B cell (primary cell): ENCODE data around the gene NDUFS6. TPM values are rescaled to one million over a fixed set of nuclear protein-coding genes. Genes with fewer than 3 reads are reported as not detected.

ENCODE experiments used
- ATAC-seq: fragments of 200-7000 bp; cut with Tn5 transposase; one replicate; pipeline ENCODE4 v1.10.0; 2021; ENCODE audit warnings: low read depth, mild to moderate bottlenecking, moderate number of reproducible peaks, moderate library complexity
- CTCF ChIA-PET: fragments of 350-600 bp; sonication (Branson Sonifier 250); formaldehyde crosslinking; loops from one replicate; lab custom pipeline; 2021; ENCODE audit warnings: antibody characterized with exemption, inconsistent platforms; lab: Charles Lee
- POLR2A ChIA-PET: fragments of 350-600 bp; sonication (Branson Sonifier 250); formaldehyde crosslinking; loops from one replicate; lab custom pipeline; 2021; ENCODE audit warnings: antibody characterized with exemption; lab: Charles Lee
- DNase-seq: peaks from one replicate; pipeline ENCODE4 v3.0.0; 2013
- H2AFZ ChIP-seq: 2 replicates; pipeline ENCODE4 v1.6.1; 2012; ENCODE audit warnings: mild to moderate bottlenecking, low read depth, low read length; ENCODE audit not compliant: insufficient read depth, poor library complexity, severe bottlenecking
- H3K27ac ChIP-seq, 2 donors: 1 replicate in 1 of 2; 2 replicates in 1 of 2; pipeline ENCODE4 v1.5.1; 2012 to 2013; ENCODE audit warnings: low read length in 2 of 2, mild to moderate bottlenecking in 2 of 2, moderate library complexity in 1 of 2
- H3K27me3 ChIP-seq, 4 experiments: fragments of 200-600 bp in 1 of 4; sonication (generic) in 1 of 4; replicated peaks in 1 of 4; 1 replicate in 2 of 4; 2 replicates in 2 of 4; pipeline versions ENCODE4 v1.6.1 to v1.7.0; 2013 to 2016; ENCODE audit warnings: low read length in 3 of 4, mild to moderate bottlenecking in 2 of 4, mixed read lengths in 1 of 4, moderate library complexity in 1 of 4; ENCODE audit not compliant: insufficient read depth in 4 of 4, control insufficient read depth in 3 of 4; ENCODE audit errors: control extremely low read depth in 1 of 4
- H3K36me3 ChIP-seq, 2 experiments: replicated peaks in 1 of 2; 1 replicate in 1 of 2; 2 replicates in 1 of 2; pipeline versions ENCODE4 v1.6.1 to v1.7.1; 2013; ENCODE audit warnings: low read length in 1 of 2; ENCODE audit not compliant: insufficient read depth in 2 of 2, control insufficient read depth in 1 of 2; ENCODE audit errors: control extremely low read depth in 1 of 2, extremely low read depth in 1 of 2
- H3K4me1 ChIP-seq, 2 donors: fragments of 200-600 bp in 1 of 2; sonication (generic) in 1 of 2; 1 replicate in 1 of 2; 2 replicates in 1 of 2; pipeline versions ENCODE4 v1.5.1 to v1.6.1; 2013 to 2017; ENCODE audit warnings: low read length in 2 of 2; ENCODE audit not compliant: control insufficient read depth in 2 of 2, insufficient read depth in 2 of 2
- H3K4me2 ChIP-seq: replicated peaks from 2 replicates; pipeline ENCODE3; 2012; ENCODE audit warnings: mild to moderate bottlenecking, low read depth, low read length; ENCODE audit not compliant: poor library complexity, severe bottlenecking
- H3K4me3 ChIP-seq, 5 experiments: fragments of 200-600 bp in 1 of 5; sonication (generic) in 1 of 5; 1 replicate in 3 of 5; 2 replicates in 2 of 5; pipeline versions ENCODE4 v1.5.1 to v1.7.0; 2011 to 2016; ENCODE audit warnings: low read length in 4 of 5, mild to moderate bottlenecking in 4 of 5, low read depth in 2 of 5, control low read depth in 1 of 5, moderate library complexity in 1 of 5; ENCODE audit not compliant: insufficient read depth in 1 of 5; ENCODE audit errors: control extremely low read depth in 1 of 5, extremely low read depth in 1 of 5
- H3K79me2 ChIP-seq: fragments of 200-600 bp; sonication (generic); one replicate; pipeline ENCODE4 v1.6.0; 2016; ENCODE audit warnings: low read length; ENCODE audit not compliant: control insufficient read depth, insufficient read depth
- H3K9ac ChIP-seq: fragments of 200-600 bp; sonication (generic); 2 replicates; pipeline ENCODE4 v1.6.1; 2017; ENCODE audit warnings: mild to moderate bottlenecking, low read length, moderate library complexity
- H3K9me3 ChIP-seq, 3 donors: one replicate each; pipeline versions ENCODE4 v1.6.1 to v1.7.1; 2013; ENCODE audit warnings: low read length in 2 of 3; ENCODE audit not compliant: control insufficient read depth in 2 of 3, insufficient read depth in 1 of 3; ENCODE audit errors: control extremely low read depth in 1 of 3
- H4K20me1 ChIP-seq: 2 replicates; pipeline ENCODE4 v1.6.0; 2012; ENCODE audit warnings: mild to moderate bottlenecking, low read length; ENCODE audit not compliant: insufficient read depth, control insufficient read depth, poor library complexity, severe bottlenecking
- H3K27ac Mint-ChIP-seq: one replicate; pipeline ENCODE4 v1.8.0; 2021; ENCODE audit warnings: mixed read lengths
- H3K27me3 Mint-ChIP-seq: one replicate; pipeline ENCODE4 v1.8.0; 2021; ENCODE audit warnings: mixed read lengths
- H3K4me1 Mint-ChIP-seq: one replicate; pipeline ENCODE4 v1.8.0; 2021; ENCODE audit warnings: mixed read lengths
- H3K4me3 Mint-ChIP-seq: one replicate; pipeline ENCODE4 v1.8.0; 2021; ENCODE audit warnings: mixed read lengths
- H3K9me3 Mint-ChIP-seq: one replicate; pipeline ENCODE4 v1.8.0; 2022; ENCODE audit warnings: mixed read lengths; ENCODE audit not compliant: insufficient read depth
- EZH2 ChIP-seq: IDR thresholded peaks from 2 replicates; pipeline ENCODE4 v1.6.1; 2012; ENCODE audit warnings: borderline replicate concordance, low read depth, mild to moderate bottlenecking, moderate library complexity, low read length; ENCODE audit not compliant: insufficient read depth, poor library complexity, severe bottlenecking
- WGBS: methylation state at CpG from one replicate; pipeline ENCODE4 v1.1.5; 2013; ENCODE audit warnings: missing lambda C conversion rate; ENCODE audit not compliant: insufficient coverage; 5-methylcytosine and 5-hydroxymethylcytosine counted together
- intact Hi-C: fragments of 100-400 bp; cut with micrococcal nuclease; formaldehyde crosslinking; loops from one replicate; pipeline ENCODE4 v1.10.0; 2022
- polyA plus RNA-seq: library from polyadenylated mRNA; depleted of rRNA; stranded (reverse); fragments of >200 nt; gene quantifications from 2 replicates; pipeline ENCODE4 v1.2.3, GENCODE V29; 2012
- total RNA-seq, 2 donors: library from RNA; stranded (reverse); fragments of 120-200 nt in 1 of 2; gene quantifications; 1 replicate in 1 of 2; 2 replicates in 1 of 2; pipeline versions ENCODE4 v1.2.3 to v1.2.4, GENCODE V29; 2013 to 2022
- TF ChIP-seq, protein P1 (sequence below): fragments of 200-600 bp; IDR thresholded peaks from one replicate; pipeline ENCODE4 v1.8.0; 2022; ENCODE audit warnings: antibody characterized with exemption, mild to moderate bottlenecking

Gene NDUFS6
- total and polyA plus RNA-seq, 2 donors (not counting 1 experiment from before 2014, with no cell fraction given) = 16.9 to 18.0 TPM

GRCh38 chr5:1807451-1808185 is 6.4 kb downstream of the NDUFS6 start:
- Histone ChIP-seq H3K4me1 (no peaks in the 10 kb centered on the region), H4K20me1 (peaks cover 65% of the 10 kb centered on the region), H3K27ac (no peak overlapping the region), H3K79me2 (peaks cover 84% of the 10 kb centered on the region), H3K9ac (no peak overlapping the region), H3K4me3 (no peak overlapping the region), H3K36me3 (peaks cover 1 to 91% of the 10 kb centered on the region in 2 experiments), H3K27me3 (no peaks in the 10 kb centered on the region), H3K4me2 (no peak overlapping the region), H2AFZ (no peak overlapping the region), H3K9me3 (no peaks in the 10 kb centered on the region)
- no peak for ATAC-seq
- ChIA-PET POLR2A (no interaction called here), CTCF (no interaction called here)
- no peak overlapping the region for H3K4me3 Mint-ChIP-seq
- no peak overlapping the region for H3K27ac Mint-ChIP-seq
- WGBS = 91% methylated on average over 20 of the region's 20 CpGs
- DNase-seq = no peak
- TF ChIP-seq, protein P1, sequence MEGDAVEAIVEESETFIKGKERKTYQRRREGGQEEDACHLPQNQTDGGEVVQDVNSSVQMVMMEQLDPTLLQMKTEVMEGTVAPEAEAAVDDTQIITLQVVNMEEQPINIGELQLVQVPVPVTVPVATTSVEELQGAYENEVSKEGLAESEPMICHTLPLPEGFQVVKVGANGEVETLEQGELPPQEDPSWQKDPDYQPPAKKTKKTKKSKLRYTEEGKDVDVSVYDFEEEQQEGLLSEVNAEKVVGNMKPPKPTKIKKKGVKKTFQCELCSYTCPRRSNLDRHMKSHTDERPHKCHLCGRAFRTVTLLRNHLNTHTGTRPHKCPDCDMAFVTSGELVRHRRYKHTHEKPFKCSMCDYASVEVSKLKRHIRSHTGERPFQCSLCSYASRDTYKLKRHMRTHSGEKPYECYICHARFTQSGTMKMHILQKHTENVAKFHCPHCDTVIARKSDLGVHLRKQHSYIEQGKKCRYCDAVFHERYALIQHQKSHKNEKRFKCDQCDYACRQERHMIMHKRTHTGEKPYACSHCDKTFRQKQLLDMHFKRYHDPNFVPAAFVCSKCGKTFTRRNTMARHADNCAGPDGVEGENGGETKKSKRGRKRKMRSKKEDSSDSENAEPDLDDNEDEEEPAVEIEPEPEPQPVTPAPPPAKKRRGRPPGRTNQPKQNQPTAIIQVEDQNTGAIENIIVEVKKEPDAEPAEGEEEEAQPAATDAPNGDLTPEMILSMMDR = no peak
- TF ChIP-seq EZH2 = no peak
- H3K9me3 Mint-ChIP-seq = no peaks in the 10 kb centered on the region
- intact Hi-C loops = no loop called here
- H3K27me3 Mint-ChIP-seq = no peaks in the 10 kb centered on the region
- H3K4me1 Mint-ChIP-seq = peaks cover 17% of the 10 kb centered on the region

- DNase-seq (no peak), ATAC-seq (no peak)
- Histone ChIP-seq H3K9me3 (no peaks in the 10 kb centered on the region), H3K4me3 (no peak overlapping the region), H3K27me3 (no peaks in the 10 kb centered on the region), H3K36me3 (peaks cover 1 to 84% of the 10 kb centered on the region in 2 experiments), H3K9ac (no peak overlapping the region), H2AFZ (no peak overlapping the region), H3K4me1 (no peaks in the 10 kb centered on the region), H4K20me1 (peaks cover 65% of the 10 kb centered on the region), H3K79me2 (peaks cover 76% of the 10 kb centered on the region), H3K4me2 (no peak overlapping the region), H3K27ac (no peak overlapping the region)
- no peak for TF ChIP-seq EZH2
- TF ChIP-seq, protein P1 = no peak
- H3K27me3 Mint-ChIP-seq = no peaks in the 10 kb centered on the region
- ChIA-PET CTCF (no interaction called here), POLR2A (no interaction called here)
- no peak overlapping the region for H3K4me3 Mint-ChIP-seq
- H3K4me1 Mint-ChIP-seq = peaks cover 10% of the 10 kb centered on the region
- no peaks in the 10 kb centered on the region for H3K9me3 Mint-ChIP-seq
- intact Hi-C loops = no loop called here
- no CpG with 5 or more reads among the region's 3 CpGs for WGBS
- H3K27ac Mint-ChIP-seq = no peak overlapping the region
Observed at GRCh38 chr5:1808439-1808838, 7.2 kb downstream of the NDUFS6 start.
